HG03442 (cell line): ENCODE data around the gene RPL38.

Experiments
- ATAC-seq: cut with Tn5 transposase; IDR thresholded peaks from one replicate; pipeline ENCODE4 v1.9.1; 2021; ENCODE audit warnings: mild to moderate bottlenecking, moderate library complexity; ENCODE audit not compliant: unreplicated experiment

RPL38 gene

DNA sequence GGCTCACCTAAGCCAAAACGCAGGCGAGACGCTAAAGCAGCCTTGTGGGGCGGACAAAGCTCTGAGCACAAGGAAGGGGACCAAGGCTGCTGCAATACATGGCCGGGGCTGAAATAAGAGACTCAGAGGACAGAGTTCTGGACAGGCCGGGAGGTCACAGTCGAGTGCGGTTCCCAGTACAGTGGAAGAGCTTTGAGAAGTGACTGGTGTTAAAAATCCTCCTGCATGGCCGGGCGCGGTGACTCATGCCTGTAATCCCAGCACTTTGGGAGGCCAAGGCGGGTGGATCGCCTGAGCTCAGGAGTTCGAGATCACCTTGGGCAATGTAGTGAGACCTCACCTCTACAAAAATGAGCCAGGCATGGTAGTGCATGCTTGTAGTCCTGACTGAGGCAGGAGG is 20.4 kb downstream of the RPL38 start:
- no peak for ATAC-seq

DNA sequence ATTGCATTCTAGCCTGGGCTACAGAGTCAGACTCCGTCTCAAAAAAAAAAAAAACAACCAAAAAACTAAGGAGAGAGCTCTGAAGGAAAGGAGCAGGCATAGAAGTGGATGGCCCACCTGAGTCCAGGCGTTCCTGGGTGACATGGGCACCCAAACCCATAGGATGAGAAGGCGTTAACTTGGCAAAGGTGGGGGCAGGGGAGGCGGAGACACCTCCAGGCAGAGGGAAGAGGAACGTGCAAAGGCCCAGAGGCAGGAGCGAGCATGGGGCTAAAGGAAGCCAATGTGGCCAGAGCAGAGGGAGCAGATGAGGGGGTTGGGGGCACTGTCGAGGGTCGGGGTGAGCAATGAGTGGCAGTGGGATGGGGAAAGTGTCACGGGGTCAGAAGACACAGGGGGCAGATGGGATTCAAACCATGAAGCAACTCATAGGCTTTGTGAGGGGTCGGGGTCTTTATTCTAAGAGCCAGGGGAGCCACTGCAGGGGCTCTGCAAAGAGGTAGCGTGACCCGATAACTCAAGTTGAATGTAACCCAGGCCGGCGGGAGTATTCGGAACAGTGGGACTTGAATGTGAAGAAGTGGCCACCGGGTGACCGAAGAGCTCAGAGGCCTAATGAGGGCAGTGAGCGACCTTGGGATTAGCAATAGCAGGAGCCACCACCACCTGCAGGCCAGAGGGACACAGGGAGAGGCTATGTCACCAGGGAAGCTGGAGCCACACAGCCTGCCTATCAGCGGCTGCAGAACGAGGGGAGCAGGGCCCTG is 21.7 kb downstream of the RPL38 start:
- no peak for ATAC-seq

DNA sequence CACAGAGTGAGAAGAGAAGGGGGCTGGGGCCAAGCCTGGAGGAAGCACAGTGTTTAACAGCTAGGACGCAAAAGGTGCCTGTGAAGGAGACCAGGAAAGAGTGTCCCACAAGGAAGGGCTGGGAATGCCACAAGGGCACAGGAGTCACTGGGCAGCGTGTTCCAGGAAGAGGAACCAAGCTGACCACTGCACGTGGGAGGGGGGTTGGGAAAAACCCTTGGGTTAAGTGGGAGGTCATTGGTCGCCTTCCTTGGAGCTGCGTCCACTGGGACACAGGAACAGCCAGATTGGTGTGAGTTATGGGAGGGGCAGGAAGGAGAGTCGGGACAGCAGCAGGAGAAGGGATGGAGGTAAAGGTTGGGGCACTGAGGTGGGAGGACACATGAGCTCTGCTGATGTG is 22.8 kb downstream of the RPL38 start:
- ATAC-seq, result no peak

DNA sequence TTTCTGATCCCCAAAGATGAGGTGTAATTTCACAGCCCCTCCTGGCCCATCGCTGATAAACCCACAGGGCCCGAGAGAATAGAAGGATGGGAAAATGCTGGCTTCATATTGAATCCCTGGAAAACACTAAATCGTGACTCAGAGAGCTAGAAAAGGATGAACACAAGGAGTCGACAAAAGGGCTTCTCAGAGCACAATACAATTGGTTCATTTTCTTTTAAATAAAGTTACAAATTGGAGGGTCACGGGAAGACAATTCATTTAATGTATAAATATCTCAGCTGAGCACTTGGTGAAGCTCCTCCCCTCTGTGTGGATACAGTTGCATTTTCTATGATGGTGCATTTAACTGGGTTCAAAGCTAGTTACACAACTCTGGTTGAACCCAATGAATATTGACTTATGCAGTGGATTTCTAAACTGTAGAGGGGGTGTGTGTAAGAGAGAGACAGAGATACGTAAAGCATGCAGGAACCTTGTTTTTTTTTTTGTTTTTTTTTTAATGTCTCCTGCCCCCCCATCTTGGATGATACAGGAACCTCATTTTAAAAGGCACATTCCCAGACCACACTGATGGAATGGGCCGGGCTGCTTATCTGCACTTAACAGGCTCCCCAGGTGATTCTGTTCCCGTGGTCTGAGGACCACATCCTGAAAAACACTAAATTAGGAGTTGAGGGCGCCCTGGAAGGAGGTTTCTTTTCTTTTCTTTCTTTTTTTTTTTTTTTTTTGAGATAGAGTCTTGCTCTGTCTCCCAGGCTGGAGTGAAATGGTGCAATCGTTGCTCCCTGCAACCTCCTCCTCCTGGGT is 24.0 kb downstream of the RPL38 start:
- no peak for ATAC-seq

DNA sequence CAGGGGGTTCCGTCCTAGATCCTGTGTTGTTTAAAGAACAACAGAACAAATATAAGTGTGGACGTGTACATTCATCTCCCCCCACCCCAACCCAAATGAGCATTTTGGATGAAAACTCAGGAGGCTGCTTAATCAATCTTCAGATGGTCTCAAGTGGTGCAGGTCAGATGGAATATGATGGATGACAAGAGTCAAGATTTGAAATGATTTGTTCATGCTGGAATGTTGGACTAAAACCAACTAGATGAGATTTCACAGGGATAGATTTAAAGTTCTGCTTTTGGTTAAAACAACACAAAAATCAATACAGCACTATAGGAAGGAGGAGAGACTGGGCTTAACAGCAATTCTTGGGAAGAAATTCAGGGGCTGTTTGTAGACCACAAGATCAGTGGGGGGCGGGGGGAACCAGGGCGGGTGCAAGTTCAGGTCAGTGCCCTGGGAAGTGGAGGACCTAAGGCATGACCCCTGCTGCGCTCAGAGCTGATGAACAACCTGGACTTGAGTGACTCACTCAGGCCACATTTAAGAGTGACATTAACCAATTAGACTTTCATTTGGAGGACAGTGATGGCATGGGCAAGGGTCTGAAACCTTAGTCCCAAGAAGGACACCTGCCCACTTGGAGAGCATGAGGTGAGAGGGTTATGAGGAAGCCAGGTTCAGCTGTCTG is 25.0 kb downstream of the RPL38 start:
- ATAC-seq, result no peak

DNA sequence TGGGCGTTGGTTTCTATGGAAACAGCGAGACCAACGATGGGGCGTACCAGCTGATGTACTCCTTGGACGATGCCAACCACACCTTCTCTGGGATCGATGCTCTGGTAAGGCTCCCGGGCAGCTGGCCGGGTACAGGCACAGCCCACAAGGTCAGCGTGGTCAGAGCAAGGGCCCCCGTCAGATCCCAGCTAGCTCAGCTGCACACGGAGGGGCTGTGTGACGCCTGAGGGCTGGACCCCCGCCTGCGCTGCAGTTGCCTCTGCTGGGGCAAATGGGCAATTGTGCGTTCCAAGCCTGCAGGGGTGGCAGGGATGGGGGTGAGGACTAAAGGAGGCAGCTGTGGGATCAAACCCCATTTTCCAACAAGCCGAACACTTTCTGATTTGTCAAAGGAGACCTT is 27.4 kb downstream of the RPL38 start:
- no peak for ATAC-seq

DNA sequence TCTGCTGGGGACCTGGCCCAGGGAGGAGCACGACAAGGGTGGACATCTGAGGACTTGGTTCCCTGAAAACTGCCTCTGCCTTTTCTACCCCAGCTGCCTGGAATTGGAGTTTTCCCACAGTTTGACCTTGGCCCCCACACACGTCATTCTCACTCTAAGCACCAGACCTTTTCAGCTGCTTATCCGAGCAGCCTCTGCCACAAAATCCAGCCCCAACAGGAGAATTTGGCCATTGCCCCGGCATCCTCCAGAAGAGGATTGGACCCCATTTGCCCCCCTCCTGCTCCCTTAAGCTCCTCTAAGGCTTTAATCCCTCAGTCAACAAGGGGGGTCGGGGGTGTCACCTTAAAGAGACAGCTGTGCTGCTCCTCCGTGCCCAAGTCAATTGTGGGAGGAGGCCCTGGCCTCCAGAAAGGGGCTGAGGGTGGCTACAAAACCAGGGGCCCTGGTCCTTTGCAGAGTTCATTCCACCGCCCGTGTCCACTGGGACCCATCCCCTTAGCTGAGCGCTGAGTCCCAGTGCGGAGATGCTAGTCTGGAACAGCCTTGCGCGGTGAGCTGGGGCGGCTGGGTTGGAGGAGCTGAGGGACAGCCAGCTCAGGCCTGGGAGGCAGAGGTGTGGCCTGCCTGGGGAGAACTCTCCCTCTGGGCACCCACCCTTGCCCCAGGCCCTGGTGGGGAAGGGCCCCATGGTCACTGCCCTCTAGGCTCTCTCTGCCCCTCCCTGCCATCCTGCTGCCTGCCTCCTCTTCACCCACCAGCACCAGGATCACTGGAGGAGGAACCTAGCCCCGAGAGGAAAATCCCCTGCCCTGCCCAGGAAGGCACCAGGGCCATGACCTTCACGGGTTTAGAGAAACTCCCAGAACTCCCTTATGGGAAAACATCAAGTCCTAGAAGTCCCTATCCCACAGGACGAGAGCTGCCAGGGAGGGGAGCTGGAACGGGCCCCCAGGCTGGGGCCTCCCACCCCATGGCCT is 28.7 kb downstream of the RPL38 start:
- ATAC-seq, result no peak

DNA sequence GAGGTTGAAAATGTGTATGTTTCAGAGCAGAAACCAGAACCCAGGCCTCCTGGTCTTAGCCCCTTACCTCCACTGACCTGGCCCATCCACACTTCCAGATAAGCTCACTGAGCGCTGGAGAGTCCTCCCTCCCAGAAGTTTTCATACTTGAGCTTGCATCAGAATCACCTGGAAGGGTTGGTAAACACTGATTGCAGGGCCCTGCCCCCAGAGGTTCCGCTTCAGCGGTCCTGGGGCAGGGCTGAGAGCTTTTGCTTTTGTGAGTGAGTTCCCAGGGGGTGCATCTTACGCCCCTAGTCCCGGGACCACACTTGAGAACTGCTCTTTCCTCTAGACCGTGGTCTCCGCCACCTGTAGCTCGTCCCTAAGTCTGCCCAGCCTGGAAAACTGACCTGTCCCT is 30.5 kb downstream of the RPL38 start:
- ATAC-seq, result no peak

DNA sequence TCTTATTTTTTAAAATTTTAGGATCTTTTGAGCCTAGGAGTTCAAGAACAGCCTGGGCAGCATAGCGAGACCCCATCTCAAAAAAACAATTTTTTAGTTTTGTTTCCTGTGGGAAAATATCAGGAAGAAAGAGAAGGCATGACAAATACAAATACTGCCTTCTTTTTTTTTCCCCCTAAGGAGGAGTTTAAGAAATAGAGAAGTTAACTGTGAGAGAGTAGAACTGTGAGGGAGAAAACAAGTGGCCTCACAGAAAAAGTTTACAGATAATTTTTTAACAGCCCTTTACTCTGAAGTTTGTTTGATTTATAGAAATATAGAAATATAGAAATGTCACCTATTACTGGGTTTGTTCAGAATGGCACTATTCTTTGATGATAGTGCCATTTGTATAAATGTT is 31.0 kb downstream of the RPL38 start:
- ATAC-seq, result no peak

DNA sequence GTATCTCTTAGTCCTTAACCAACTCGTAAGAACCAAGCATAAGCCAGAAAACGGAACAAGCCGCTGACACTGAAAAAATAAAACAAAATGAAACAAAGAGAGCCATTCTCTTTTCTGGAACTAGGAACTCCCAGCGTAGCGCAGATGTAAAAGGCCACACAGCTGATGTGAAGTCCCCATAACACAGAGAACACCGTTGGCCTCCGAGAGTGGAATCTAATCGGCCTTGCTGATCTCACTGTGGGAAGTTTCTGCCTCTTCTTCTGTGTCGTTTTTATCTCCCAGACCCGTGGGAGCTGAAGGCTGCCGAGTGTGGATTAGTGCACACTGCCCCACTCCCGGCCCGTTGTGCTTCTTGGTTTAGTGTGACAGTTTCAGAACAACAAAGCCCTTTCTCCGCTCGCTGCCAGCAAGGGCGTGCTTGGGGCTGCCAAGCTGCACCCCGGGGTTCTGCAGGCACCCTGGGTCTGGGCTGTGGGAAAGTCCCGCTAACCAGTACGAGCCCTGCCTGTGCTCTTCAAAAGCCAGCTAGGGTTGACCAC is 31.6 kb downstream of the RPL38 start:
- ATAC-seq, result no peak

DNA sequence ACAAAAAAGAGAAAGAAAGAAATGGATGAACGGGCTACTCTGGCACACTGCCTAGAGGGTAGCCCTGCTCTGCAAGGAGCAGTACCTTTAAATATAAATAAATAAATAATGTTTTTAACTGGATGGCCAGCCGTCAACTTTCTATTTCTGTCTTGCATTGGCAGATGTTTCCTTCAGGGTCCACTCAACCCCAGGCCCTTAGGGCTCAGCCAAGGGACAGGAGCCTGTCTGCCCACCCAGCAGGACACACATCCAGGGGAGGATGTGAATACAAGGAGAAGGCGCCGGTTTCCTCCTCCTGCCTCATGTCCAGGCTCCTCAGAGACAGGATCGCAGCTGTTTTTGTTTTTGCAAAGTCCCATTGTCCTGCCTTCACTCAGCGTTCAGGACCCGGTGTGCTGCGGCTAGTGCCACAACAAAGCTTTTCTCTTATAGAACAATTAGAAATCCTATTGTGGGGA is 32.5 kb downstream of the RPL38 start:
- no peak for ATAC-seq

DNA sequence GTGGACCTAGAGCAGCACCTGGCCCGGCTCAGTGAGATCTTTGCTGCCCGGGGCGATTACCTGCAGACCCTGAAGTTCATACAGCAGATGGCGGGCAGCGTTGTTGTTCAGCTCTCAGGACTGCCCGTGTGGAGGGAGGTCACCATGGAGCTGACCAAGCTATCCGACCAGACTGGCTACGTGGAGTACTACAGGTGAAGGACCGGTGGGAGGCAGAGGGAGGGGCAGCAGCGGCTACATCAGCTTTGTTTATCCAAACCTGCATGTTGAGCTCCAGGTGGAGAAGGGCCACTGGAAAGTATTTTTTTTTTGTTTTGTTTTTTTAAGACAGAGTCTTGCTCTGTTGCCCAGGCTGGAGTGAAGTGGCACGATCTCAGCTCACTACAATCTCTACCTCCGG is 33.8 kb downstream of the RPL38 start:
- ATAC-seq, result no peak

DNA sequence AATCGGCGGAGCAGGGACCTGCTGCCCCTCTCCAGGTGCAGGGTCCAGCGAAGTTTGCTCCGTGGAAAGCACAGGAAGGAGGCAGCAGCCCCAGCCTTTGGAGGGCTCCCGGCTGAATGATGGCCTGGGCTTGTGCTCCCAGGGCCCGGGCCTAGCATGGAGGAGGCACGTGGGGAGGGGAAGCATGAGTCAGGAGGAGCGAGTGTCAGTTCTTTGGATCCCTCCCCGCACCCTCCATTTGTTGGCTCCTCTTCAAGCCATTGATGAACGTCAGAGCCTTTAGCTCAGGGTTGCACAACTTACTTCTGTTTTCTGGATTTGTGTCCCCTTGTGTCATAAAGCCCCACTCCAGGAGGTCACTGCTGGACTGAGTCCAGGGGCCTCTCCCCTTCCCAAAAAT is 35.7 kb downstream of the RPL38 start:
- no peak for ATAC-seq

DNA sequence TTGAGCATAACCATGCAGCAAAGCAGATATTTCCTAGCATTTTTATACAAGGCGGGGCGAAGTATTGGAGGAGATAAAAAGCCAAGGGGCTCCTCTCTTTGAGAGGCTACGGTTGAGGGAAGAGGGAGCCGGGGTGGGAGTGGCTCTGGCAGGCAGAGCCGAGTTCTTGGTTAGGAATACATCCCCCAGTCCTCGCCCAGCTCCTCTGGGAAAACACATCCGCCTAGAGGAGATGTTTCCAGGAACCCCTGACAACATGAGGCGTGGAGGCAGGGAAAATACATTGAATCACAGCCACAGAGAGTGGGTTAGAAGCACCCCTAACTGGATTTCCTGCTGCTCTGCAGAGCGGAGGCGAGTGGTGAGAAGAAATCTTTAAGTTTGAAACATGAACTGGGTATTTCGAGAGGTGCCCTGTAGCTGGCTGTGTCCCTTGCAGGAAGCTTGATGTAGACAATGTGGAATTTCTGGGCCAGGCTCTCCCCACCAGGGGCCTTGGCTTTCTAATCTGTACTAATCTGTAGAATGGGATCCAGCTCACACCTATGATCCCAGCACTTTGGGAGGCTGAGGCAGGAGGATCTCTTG is 37.2 kb downstream of the RPL38 start:
- no peak for ATAC-seq

DNA sequence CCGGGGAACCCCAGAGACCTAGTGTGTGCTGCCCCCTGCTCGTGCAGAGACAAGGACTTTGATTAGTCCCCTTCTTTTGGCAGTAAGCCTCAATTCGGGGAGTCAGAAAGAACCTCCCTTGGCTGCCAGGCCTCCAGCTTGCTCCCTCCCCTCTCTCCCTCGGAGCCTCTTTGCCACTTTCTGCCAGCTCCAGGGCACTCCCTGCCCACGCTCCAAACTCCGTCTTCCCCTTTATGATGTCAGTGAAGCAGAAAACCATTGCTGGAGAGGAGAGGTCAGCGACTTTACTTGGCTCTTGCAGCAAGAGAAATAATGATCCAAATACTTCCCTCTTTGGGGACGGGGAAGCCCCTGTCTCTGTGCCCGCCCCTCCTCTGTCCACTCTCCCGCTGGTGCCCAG is 38.0 kb downstream of the RPL38 start:
- no peak for ATAC-seq

DNA sequence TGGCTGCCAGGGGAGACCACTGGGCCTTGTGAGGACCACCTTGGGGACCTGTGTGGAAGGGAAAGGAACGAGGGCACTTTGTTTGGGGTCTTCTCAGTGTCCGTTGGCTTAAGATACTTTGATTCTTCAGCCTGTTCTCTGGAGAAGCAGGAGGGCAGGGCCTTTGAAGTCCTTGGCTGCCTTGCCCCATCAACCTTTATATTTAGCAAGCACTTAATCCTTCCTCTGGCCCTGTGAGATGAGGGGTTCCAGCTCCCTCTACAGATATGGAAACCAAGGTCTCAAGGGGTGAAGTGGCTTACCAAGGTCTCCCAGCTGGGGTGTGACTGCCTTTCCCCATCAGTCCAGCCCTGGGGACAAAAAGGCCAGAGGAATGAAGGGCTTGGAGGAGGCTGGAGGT is 38.4 kb downstream of the RPL38 start:
- no peak for ATAC-seq

DNA sequence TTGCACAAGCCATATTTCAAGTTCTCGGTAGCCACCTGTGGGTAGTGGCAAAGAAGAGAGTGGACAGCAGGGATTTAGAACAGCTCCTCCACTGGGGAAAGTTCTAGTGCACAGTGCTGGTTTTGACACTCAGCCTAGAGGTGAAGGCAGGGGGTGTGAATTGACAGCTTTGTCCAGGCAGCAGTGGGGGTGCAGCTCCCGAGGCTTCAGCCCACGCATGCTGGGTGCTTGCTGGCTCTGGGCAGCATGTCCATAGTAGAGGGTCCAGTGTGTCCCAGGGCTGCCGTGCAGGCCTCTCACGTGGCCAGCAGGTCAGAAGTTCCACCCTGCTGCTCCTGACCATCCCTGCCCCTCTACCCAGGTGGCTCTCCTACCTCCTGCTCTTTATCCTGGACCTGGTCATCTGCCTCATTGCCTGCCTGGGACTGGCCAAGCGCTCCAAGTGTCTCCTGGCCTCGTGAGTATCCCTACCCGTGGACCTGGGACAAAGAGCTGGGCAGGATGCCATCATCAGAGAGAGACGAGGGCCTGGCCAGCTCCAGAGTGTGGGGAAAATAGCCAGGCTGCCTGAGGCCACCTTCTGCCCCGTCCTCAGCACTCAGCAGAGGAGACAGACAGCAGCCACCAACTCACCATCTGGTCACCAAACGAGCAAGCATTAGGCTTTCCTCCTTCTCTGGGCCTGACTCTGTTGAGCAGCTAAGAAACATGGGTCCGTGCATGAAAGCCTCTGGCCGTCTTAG is 39.7 kb downstream of the RPL38 start:
- ATAC-seq, result no peak

DNA sequence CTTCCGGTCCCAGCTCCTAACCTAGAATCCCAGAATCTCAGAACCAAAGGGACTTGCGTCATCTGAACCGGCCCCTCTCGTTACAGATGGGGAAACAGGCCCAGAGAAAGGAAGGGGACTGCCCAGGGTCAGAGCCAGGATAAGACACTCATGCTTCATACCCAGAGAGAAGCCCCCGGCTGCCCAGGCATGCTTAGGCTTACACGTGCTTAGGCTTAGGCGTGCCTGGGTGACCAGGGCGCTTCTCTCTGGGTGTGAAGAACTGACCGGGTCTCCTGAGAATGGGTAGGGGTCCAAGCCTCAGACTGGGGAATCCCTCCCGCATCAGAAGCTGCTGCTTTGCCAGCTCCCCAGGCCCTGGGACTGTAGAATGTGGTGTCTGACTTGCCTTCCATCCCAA is 40.6 kb downstream of the RPL38 start:
- no peak for ATAC-seq

DNA sequence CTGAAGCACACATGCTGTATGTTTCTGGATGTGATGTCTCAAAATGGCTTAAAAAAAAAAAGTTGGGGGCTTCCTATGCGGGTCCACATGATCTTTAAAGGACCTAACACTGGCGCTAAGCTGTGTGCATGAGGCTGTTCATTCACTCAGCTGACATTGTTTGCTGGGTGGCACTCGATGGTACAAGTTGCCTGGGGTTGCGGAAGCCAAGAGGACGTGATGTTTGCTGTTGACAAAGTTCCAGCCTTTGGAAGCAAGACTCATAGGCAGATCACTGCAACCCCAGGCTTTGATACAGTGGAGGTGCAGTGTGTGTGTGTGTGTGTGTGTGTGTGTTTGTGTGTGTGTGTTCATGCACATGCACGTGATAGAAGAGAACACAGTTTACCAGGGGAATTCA is 41.1 kb downstream of the RPL38 start:
- no peak for ATAC-seq
